ENCODE measurements around the gene TMEM151A.

TMEM151A gene

DNA sequence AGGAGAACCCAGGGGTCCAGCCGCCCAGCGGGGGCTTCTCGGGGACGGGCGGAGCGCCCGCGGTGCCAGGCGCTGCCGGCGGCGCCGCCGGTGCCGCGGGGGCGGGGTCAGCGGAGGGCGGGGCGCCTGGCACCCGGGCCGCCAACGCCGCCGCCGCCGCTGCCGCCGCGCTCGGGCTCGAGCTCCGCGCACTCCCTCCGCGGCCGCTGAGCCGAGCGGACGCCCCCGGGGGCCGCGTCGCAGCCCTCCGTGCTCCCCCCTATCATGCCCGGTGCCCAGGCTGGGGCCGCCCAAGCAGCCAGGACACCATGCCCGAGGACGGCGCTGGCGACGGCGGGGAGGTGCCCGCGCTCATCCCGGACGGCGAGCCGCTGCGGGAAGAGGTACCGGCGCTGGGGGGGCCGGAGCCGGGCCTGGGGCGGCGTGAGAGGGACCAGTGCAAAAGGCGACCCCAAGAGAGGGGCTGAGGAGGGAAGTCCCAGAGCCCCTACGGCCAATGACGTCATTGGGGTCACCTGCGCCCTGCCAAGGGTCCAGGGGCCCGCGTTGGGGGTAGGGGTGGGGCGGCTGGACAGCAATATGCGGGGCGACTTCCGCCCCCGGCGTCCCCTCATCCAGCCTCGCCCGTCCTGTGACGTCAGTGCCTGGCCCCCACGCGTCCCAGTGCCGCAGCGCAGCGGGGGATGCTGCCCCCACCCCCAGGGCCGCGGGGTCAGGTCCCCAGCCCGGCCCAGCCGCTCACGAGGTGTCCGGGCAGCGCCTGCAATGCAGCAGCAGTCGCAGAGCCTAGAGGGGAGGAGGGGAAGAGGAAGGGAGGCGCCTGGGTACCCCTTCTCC, at the start of gene TMEM151A:
Gene TMEM151A (plus strand): TSS at position 189 of the 837 bp plus-strand sequence. CDS start 120 bp downstream, at position 309.
- no peak for TF ChIP-seq CTCF (IDR thresholded peaks at IDR 0.05; ENCODE audit: borderline replicate concordance, insufficient read depth, low read depth, low read length)
- H3K4me3 ChIP-seq (ENCODE audit: low read depth, low read length), result no peak within 1 kb of the TSS

DNA sequence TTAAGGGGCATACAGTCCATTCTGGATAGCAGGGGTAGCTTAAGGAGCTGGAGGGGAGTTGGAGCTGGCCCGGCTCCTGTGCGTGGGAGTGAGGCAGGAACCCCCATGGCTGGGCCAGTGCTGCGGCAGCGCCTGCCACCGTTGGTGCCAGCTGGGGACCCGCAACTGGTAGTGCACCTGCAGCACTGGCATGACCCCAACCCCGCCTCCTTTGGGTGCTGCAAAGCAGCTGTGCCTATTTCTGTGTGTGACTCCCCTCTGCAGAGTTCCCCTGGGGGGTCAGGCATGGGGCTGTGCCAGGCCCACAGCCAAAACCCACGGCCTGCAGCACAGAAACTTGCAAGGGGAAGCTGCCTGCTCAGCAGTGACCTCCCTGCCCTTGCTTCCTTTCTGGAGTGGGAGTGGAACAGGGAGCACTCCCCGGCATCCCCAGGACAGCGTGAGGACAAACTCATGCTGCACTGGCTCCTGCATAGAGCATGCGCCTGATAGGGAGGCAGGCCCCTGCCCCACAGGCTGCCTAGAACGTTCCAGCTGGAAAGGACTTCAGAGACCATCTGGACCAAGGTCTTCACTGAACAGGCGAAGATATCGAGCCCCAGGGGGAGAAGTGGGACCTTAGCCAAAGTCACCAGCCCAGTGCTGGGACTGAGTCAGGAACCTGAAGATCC, 49.5 kb upstream of the TMEM151A start:
- H3K4me3 ChIP-seq (ENCODE audit: low read depth, low read length), result no peak overlapping the region
- TF ChIP-seq CTCF (IDR thresholded peaks at IDR 0.05; ENCODE audit: borderline replicate concordance, insufficient read depth, low read depth, low read length), result no peak

GRCh38 chr11:66243782-66244535, 47.7 kb upstream of the TMEM151A start:
- TF ChIP-seq CTCF (IDR thresholded peaks at IDR 0.05; ENCODE audit: borderline replicate concordance, insufficient read depth, low read depth, low read length), result no peak
- no peak overlapping the region for H3K4me3 ChIP-seq (ENCODE audit: low read depth, low read length)

DNA sequence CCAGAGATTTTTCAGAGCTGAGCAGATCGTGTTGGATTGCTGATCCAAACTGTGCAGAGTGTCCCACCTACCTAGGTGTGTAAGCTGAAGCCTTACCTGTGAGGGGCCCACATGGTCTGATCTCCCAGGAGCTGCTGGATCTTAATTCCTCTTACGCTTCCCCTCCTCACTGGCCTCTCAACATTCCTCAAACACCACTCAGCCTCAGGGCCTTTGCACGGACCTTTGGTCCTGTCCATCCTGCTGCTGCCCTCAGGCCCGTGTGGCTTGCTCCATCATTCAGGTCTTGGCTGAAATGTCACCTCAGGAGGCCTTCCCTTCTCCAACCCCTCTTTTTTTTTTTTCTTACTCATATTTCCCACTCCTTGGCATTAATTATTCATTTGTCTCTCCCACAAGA, 44.4 kb upstream of the TMEM151A start:
- H3K4me3 ChIP-seq (ENCODE audit: low read depth, low read length), result no peak overlapping the region
- no peak for TF ChIP-seq CTCF (IDR thresholded peaks at IDR 0.05; ENCODE audit: borderline replicate concordance, insufficient read depth, low read depth, low read length)

- no peak overlapping the region for H3K4me3 ChIP-seq (ENCODE audit: low read depth, low read length)
- TF ChIP-seq CTCF (IDR thresholded peaks at IDR 0.05; ENCODE audit: borderline replicate concordance, insufficient read depth, low read depth, low read length), result no peak
Observed at GRCh38 chr11:66247801-66248200, 43.9 kb upstream of the TMEM151A start.

DNA sequence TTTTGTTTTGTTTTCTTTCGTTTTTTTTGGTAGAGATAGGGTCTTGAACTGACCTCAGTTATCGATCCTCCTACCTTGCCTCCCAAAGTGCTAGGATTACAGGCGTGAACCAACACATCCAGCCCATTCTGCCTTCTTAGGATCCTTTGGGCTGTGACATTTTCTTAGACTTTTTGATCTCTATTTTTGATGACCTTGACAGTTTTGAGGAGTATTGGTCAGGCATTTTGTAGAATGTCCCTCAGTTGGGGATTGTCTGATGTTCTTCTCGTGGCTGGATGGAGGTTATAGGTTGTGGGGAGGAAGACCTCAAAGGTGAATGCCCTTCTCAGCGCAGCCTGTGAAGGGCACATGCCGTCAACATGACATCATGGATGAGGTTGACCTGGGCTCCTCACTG, 42.8 kb upstream of the TMEM151A start:
- H3K4me3 ChIP-seq (ENCODE audit: low read depth, low read length), result no peak overlapping the region
- TF ChIP-seq CTCF (IDR thresholded peaks at IDR 0.05; ENCODE audit: borderline replicate concordance, insufficient read depth, low read depth, low read length), result no peak

Measured in GM12875 (cell line).